GM13976 (cell line): ENCODE data around the gene FAM76B.

Experiments used
- DNase-seq: peaks from one replicate; pipeline ENCODE4 v3.0.0; 2012; ENCODE audit warnings: low spot score
- CTCF ChIP-seq: IDR thresholded peaks from 2 replicates; pipeline ENCODE4 v1.5.1; 2012; ENCODE audit warnings: borderline replicate concordance, mild to moderate bottlenecking; ENCODE audit not compliant: insufficient read depth; ENCODE audit errors: extremely low read depth, missing control alignments, control extremely low read depth
- in situ Hi-C: fragments of 300-500 bp; cut with MboI; formaldehyde crosslinking; loops from one replicate; pipeline ENCODE4 v1.12.0; 2022; ENCODE audit warnings: low sequenced_read_pairs, mixed read lengths, inconsistent platforms; ENCODE audit not compliant: unreplicated experiment

Gene FAM76B

GRCh38 chr11:95736809-95737208 is 52.8 kb downstream of the FAM76B start:
- no peak for TF ChIP-seq CTCF
- in situ Hi-C loops = no loop called here
- no peak for DNase-seq

GRCh38 chr11:95736355-95736754 is 53.2 kb downstream of the FAM76B start:
- no peak for DNase-seq
- in situ Hi-C loops = no loop called here
- no peak for TF ChIP-seq CTCF

GRCh38 chr11:95734009-95734572 is 55.5 kb downstream of the FAM76B start:
- in situ Hi-C loops = no loop called here
- no peak for TF ChIP-seq CTCF

GRCh38 chr11:95732930-95733602 is 56.5 kb downstream of the FAM76B start:
- in situ Hi-C loops = no loop called here
- no peak for DNase-seq
- no peak for TF ChIP-seq CTCF

More at GRCh38 chr11:95734009-95734572, 55.5 kb downstream of the FAM76B start:
- no peak for DNase-seq

- no peak for TF ChIP-seq CTCF
- in situ Hi-C loops = no loop called here
- no peak for DNase-seq
Measured at GRCh38 chr11:95729462-95729861, 60.1 kb downstream of the FAM76B start.

GRCh38 chr11:95728790-95729189 is 60.8 kb downstream of the FAM76B start:
- no peak for DNase-seq
- in situ Hi-C loops = no loop called here
- no peak for TF ChIP-seq CTCF
